CD4-positive, alpha-beta T cell (primary cell): ENCODE results near the gene TOGARAM2. TPM values are rescaled to one million over a fixed set of nuclear protein-coding genes. Genes with fewer than 3 reads are reported as not detected.

Source experiments
- ATAC-seq: fragments of 200-7000 bp; cut with Tn5 transposase; one replicate; pipeline ENCODE4 v1.10.0; 2022; ENCODE audit warnings: mild to moderate bottlenecking; ENCODE audit not compliant: poor library complexity
- CTCF ChIA-PET: fragments of 350-600 bp; sonication (Branson Sonifier 250); formaldehyde crosslinking; loops from one replicate; lab custom pipeline; 2021; ENCODE audit warnings: antibody characterized with exemption, inconsistent platforms; lab: Charles Lee
- POLR2A ChIA-PET: fragments of 350-600 bp; sonication (Branson Sonifier 250); formaldehyde crosslinking; loops from one replicate; lab custom pipeline; 2021; ENCODE audit warnings: antibody characterized with exemption, inconsistent platforms; lab: Charles Lee
- DNase-seq, 14 experiments: peaks; one replicate each; pipeline ENCODE4 v3.0.0-alpha.2; 2013 to 2020; ENCODE audit warnings: mixed read lengths in 2 of 14
- H3K27ac ChIP-seq, 2 donors: one replicate each; pipeline versions ENCODE4 v1.5.1 to v1.7.0; 2013; ENCODE audit warnings: low read length in 2 of 2, low read depth in 1 of 2, mild to moderate bottlenecking in 1 of 2
- H3K27me3 ChIP-seq, 2 experiments: 1 replicate in 1 of 2; 2 replicates in 1 of 2; pipeline versions ENCODE4 v1.6.1 to v1.7.0; 2013; ENCODE audit warnings: low read length in 2 of 2, control low read depth in 1 of 2, mild to moderate bottlenecking in 1 of 2, moderate library complexity in 1 of 2; ENCODE audit not compliant: insufficient read depth in 2 of 2, control insufficient read depth in 1 of 2
- H3K36me3 ChIP-seq: one replicate; pipeline ENCODE4 v1.6.1; 2013; ENCODE audit warnings: low read length, control low read depth; ENCODE audit not compliant: insufficient read depth
- H3K4me1 ChIP-seq: one replicate; pipeline ENCODE4 v1.6.1; 2013; ENCODE audit warnings: low read length, control low read depth; ENCODE audit not compliant: insufficient read depth
- H3K4me3 ChIP-seq: one replicate; pipeline ENCODE4 v1.5.1; 2013; ENCODE audit warnings: mild to moderate bottlenecking, low read length, moderate library complexity
- H3K9me3 ChIP-seq, 2 experiments: 1 replicate in 1 of 2; 2 replicates in 1 of 2; pipeline versions ENCODE4 v1.6.1 to v1.7.0; 2013; ENCODE audit warnings: low read length in 2 of 2, mild to moderate bottlenecking in 2 of 2, control low read depth in 1 of 2, moderate library complexity in 1 of 2; ENCODE audit not compliant: control insufficient read depth in 1 of 2, insufficient read depth in 1 of 2
- H3K27ac Mint-ChIP-seq: one replicate; pipeline ENCODE4 v1.8.0; 2020; ENCODE audit warnings: mixed read lengths
- H3K27me3 Mint-ChIP-seq: one replicate; pipeline ENCODE4 v1.8.0; 2021; ENCODE audit warnings: mixed read lengths
- H3K36me3 Mint-ChIP-seq: one replicate; pipeline ENCODE4 v1.8.0; 2021; ENCODE audit warnings: low read depth, mixed read lengths
- H3K4me1 Mint-ChIP-seq: one replicate; pipeline ENCODE4 v1.8.0; 2021; ENCODE audit warnings: low read depth, mixed read lengths
- H3K4me3 Mint-ChIP-seq: one replicate; pipeline ENCODE4 v1.8.0; 2020; ENCODE audit warnings: mild to moderate bottlenecking, mixed read lengths
- H3K9me3 Mint-ChIP-seq: one replicate; pipeline ENCODE4 v1.8.0; 2020; ENCODE audit warnings: mixed read lengths
- intact Hi-C, 2 experiments: fragments of 100-400 bp; cut with DNase I in 1 of 2; cut with micrococcal nuclease in 1 of 2; formaldehyde crosslinking; loops; one replicate each; pipeline versions ENCODE4 v1.15.1 to v1.9.0; 2023 to 2025; cut with DNase I, micrococcal nuclease
- total RNA-seq, 174 experiments: library from RNA in 2 of 174; stranded (reverse) in 2 of 174; gene quantifications; one replicate each; pipeline ENCODE4 v1.2.3 and lab custom pipeline; 2021 to 2026
- TF ChIP-seq, protein P1 (sequence below): fragments of 200-600 bp; IDR thresholded peaks from one replicate; pipeline ENCODE4 v1.8.0; 2022; ENCODE audit warnings: antibody characterized with exemption, mild to moderate bottlenecking

Gene TOGARAM2
- total RNA-seq, 2 experiments from 2014 or later: 2.0 to 2.3 TPM

DNA sequence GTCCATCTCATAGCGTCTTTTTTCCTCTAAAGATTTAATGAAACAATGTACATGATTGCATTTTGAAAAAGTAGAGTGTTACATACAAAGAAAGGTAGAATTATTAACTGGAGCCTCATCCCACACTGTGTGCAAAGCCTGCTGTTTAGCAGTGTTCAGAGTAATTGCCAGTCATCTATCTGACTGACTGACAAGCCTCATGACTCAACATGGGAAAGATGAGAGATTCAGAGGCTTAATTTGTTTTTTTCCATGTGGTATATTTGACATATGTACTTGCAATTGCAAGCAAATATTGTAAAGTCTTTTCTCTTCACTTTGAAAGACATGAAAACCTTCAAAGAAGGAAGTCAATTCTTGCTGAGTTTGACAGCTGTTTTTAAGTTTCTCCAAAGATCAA is 78.5 kb downstream of the TOGARAM2 start:
- Histone ChIP-seq H3K4me3 (no peak overlapping the region), H3K27ac (no peak overlapping the region), H3K36me3 (no peaks in the 10 kb centered on the region), H3K9me3 (no peaks in the 10 kb centered on the region), H3K27me3 (no peaks in the 10 kb centered on the region), H3K4me1 (no peaks in the 10 kb centered on the region)
- H3K4me3 Mint-ChIP-seq: no peak overlapping the region
- ChIA-PET POLR2A (no interaction called here), CTCF (no interaction called here)
- ATAC-seq: no peak
- TF ChIP-seq, protein P1, sequence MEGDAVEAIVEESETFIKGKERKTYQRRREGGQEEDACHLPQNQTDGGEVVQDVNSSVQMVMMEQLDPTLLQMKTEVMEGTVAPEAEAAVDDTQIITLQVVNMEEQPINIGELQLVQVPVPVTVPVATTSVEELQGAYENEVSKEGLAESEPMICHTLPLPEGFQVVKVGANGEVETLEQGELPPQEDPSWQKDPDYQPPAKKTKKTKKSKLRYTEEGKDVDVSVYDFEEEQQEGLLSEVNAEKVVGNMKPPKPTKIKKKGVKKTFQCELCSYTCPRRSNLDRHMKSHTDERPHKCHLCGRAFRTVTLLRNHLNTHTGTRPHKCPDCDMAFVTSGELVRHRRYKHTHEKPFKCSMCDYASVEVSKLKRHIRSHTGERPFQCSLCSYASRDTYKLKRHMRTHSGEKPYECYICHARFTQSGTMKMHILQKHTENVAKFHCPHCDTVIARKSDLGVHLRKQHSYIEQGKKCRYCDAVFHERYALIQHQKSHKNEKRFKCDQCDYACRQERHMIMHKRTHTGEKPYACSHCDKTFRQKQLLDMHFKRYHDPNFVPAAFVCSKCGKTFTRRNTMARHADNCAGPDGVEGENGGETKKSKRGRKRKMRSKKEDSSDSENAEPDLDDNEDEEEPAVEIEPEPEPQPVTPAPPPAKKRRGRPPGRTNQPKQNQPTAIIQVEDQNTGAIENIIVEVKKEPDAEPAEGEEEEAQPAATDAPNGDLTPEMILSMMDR: no peak
- no peaks in the 10 kb centered on the region for H3K36me3 Mint-ChIP-seq
- peaks cover 8% of the 10 kb centered on the region for H3K4me1 Mint-ChIP-seq
- no peak for DNase-seq
- H3K27ac Mint-ChIP-seq: peak overlapping the region; percentile 37
- H3K27me3 Mint-ChIP-seq: no peaks in the 10 kb centered on the region
- H3K9me3 Mint-ChIP-seq: no peaks in the 10 kb centered on the region
- intact Hi-C loops: no loop called here

DNA sequence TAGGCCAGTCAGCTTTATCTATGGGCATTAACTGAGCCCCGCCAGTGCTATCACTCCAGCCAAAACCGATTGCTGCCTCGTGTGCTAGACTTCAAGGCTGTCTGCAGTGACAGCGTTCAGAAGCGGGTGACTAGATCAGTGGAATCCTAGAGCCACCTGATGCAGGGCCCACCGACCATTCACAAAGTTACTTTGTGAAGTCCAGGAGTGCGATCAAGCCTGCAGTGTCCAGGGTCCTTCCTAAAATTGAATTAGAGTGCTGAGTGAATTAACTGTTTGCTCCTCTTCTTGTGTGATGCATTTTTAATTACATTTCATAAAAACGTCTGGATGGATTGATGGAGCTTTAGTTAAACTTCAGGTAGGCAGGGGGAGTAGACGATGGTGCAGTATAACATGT is 79.3 kb downstream of the TOGARAM2 start:
- no peak for DNase-seq
- Histone ChIP-seq H3K36me3 (no peaks in the 10 kb centered on the region), H3K27ac (no peak overlapping the region), H3K4me1 (no peaks in the 10 kb centered on the region), H3K27me3 (no peaks in the 10 kb centered on the region), H3K4me3 (no peak overlapping the region), H3K9me3 (no peaks in the 10 kb centered on the region)
- no peak for ATAC-seq
- ChIA-PET CTCF (no interaction called here), POLR2A (no interaction called here)
- intact Hi-C loops: no loop called here
- Mint-ChIP-seq H3K9me3 (no peaks in the 10 kb centered on the region), H3K4me3 (no peak overlapping the region), H3K36me3 (no peaks in the 10 kb centered on the region), H3K4me1 (peaks cover 8% of the 10 kb centered on the region), H3K27me3 (no peaks in the 10 kb centered on the region), H3K27ac (no peak overlapping the region)
- TF ChIP-seq, protein P1: no peak

DNA sequence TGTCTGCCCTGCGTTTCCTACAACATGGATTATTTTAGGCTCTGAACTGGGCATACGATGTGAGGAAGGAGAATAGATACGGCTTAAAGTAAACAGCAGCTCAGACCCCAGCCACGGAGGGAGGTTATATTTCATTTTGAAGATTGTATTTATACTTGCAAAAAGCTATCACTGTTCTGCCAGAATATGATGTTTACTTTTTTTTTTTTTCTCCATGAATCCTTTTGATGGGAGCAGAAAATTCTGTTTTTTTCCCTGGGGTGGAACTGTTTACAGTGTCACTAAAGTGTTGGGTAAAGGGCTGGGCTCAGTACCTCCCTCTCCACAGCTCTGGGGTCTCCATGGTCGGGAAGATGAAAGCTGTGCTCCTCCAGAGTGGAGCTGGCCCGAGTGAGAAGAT is 80.1 kb downstream of the TOGARAM2 start:
- H3K27ac Mint-ChIP-seq: no peak overlapping the region
- H3K4me3 Mint-ChIP-seq: no peak overlapping the region
- ChIA-PET CTCF (no interaction called here), POLR2A (no interaction called here)
- TF ChIP-seq, protein P1: no peak
- no peak for DNase-seq
- no peaks in the 10 kb centered on the region for H3K27me3 Mint-ChIP-seq
- no peaks in the 10 kb centered on the region for H3K4me1 ChIP-seq
- no peaks in the 10 kb centered on the region for H3K9me3 ChIP-seq
- H3K27ac ChIP-seq: no peak overlapping the region
- no peaks in the 10 kb centered on the region for H3K36me3 ChIP-seq
- no peak for ATAC-seq
- H3K9me3 Mint-ChIP-seq: no peaks in the 10 kb centered on the region
- no peak overlapping the region for H3K4me3 ChIP-seq
- H3K4me1 Mint-ChIP-seq: peaks cover 8% of the 10 kb centered on the region
- intact Hi-C loops: no loop called here
- no peaks in the 10 kb centered on the region for H3K36me3 Mint-ChIP-seq
- no peaks in the 10 kb centered on the region for H3K27me3 ChIP-seq
